Measurements from ENCODE around the gene SEMA5A. TPM values are rescaled to one million over a fixed set of nuclear protein-coding genes. Genes with fewer than 3 reads are reported as not detected.

The SEMA5A gene
- total and polyA plus RNA-seq, 2 of the 8 experiments (the other 6 are each of a cell fraction or from before 2014, with no cell fraction given) = 5.3 to 8.9 TPM

GRCh38 chr5:9444346-9444745, 101.5 kb downstream of the SEMA5A start:
- Histone ChIP-seq H2BK12ac (ENCODE audit: low read depth, low read length) (no peak overlapping the region), H3K9me3 (ENCODE audit: insufficient read depth in 2 of 2, low read depth in 1 of 2, low read length in 1 of 2) (peaks cover 4 to 8% of the 10 kb centered on the region in 2 experiments; a peak in 2 of 4 replicates), H2AK5ac (ENCODE audit: low read depth, low read length) (no peak overlapping the region), H3K4ac (replicated peaks; ENCODE audit: insufficient read length, low read depth, low read length) (no peak overlapping the region), H3K14ac (ENCODE audit: insufficient read length) (no peak overlapping the region), H4K91ac (replicated peaks; ENCODE audit: insufficient read length, low read length) (no peak overlapping the region), H4K5ac (ENCODE audit: insufficient read length, low read depth, low read length) (no peak overlapping the region), H3K56ac (replicated peaks; ENCODE audit: insufficient read length, low read depth, low read length) (no peak overlapping the region), H3K4me1 (replicated peaks in 1 of 4; ENCODE audit: control insufficient read depth in 3 of 4, insufficient read depth in 4 of 4, low read length in 3 of 4) (no peaks in the 10 kb centered on the region), H3K4me2 (ENCODE audit: insufficient read depth in 1 of 2, low read depth in 2 of 2, low read length in 2 of 2) (no peak overlapping the region), H2BK5ac (ENCODE audit: low read depth, low read length) (no peak overlapping the region), H2AFZ (ENCODE audit: low read length) (no peak overlapping the region), H3K23me2 (ENCODE audit: low read depth, low read length) (no peaks in the 10 kb centered on the region), H3K23ac (ENCODE audit: insufficient read length) (no peak overlapping the region), H3K27me3 (replicated peaks in 1 of 4; ENCODE audit: control insufficient read depth in 3 of 4, extremely low read depth in 1 of 4, insufficient read depth in 3 of 4, low read length in 3 of 4) (no peaks in the 10 kb centered on the region), H2BK20ac (ENCODE audit: low read length) (no peak overlapping the region), H4K8ac (ENCODE audit: extremely low read depth, insufficient read depth, low read length) (no peak overlapping the region), H3K27ac (ENCODE audit: low read depth, low read length) (no peak overlapping the region), H2BK15ac (ENCODE audit: low read length) (no peak overlapping the region), H3K36me3 (ENCODE audit: control insufficient read depth in 2 of 4, insufficient read depth in 4 of 4, low read length in 3 of 4) (no peaks in the 10 kb centered on the region), H3K4me3 (ENCODE audit: extremely low read depth in 1 of 4, insufficient read depth in 2 of 4, low read depth in 3 of 4, low read length in 4 of 4) (no peak overlapping the region), H3K18ac (ENCODE audit: extremely low read depth, low read length) (no peak overlapping the region), H3K79me1 (ENCODE audit: low read depth, low read length) (no peaks in the 10 kb centered on the region), H2BK120ac (replicated peaks; ENCODE audit: low read depth, low read length) (no peak overlapping the region), H4K20me1 (replicated peaks in 1 of 2; ENCODE audit: control insufficient read depth in 1 of 2, insufficient read depth in 2 of 2, low read length in 2 of 2) (no peaks in the 10 kb centered on the region), H3K79me2 (ENCODE audit: control insufficient read depth in 1 of 2, insufficient read depth in 2 of 2, low read length in 2 of 2) (no peaks in the 10 kb centered on the region), H3K9ac (replicated peaks in 1 of 4; ENCODE audit: extremely low read depth in 1 of 4, low read depth in 3 of 4, low read length in 3 of 4) (no peak overlapping the region)
- TF ChIP-seq GTF2F1 (IDR thresholded peaks at IDR 0.05; ENCODE audit: borderline replicate concordance, low read depth, low read length) (no peak), KDM1A (IDR thresholded peaks at IDR 0.05; ENCODE audit: borderline replicate concordance, low read length) (no peak), ATF3 (IDR thresholded peaks at IDR 0.05; ENCODE audit: insufficient read depth, low read depth, low read length) (no peak), ATF2 (IDR thresholded peaks at IDR 0.05; ENCODE audit: low read length) (no peak), CTBP2 (IDR thresholded peaks at IDR 0.05; ENCODE audit: borderline replicate concordance, insufficient read depth, insufficient read length, low read length) (no peak), POU5F1 (IDR thresholded peaks at IDR 0.05; ENCODE audit: low read depth, low read length) (no peak), HDAC2 (IDR thresholded peaks at IDR 0.05; ENCODE audit: borderline replicate concordance in 1 of 2, low read depth in 2 of 2, low read length in 2 of 2) (no peak), TCF12 (IDR thresholded peaks at IDR 0.05; ENCODE audit: low read depth, low read length) (no peak), POLR2AphosphoS5 (IDR thresholded peaks at IDR 0.05; ENCODE audit: low read depth, low read length) (no peak), NANOG (IDR thresholded peaks at IDR 0.05; ENCODE audit: insufficient read depth, low read depth, low read length, poor library complexity, severe bottlenecking) (no peak), HDAC6 (IDR thresholded peaks at IDR 0.05; ENCODE audit: low read depth, low read length) (no peak), GABPA (IDR thresholded peaks at IDR 0.05; ENCODE audit: borderline replicate concordance, insufficient read depth, low read length) (no peak)
- 91% methylated on average over 3 of the region's 3 CpGs; no CpG with 5 or more reads in 1 of the 2 experiments for WGBS, 2 experiments (ENCODE audit: extremely low coverage in 1 of 2, insufficient coverage in 1 of 2, insufficient read length in 1 of 2, insufficient replicate concordance in 2 of 2, low coverage in 1 of 2, low lambda C conversion rate in 2 of 2, missing lambda C conversion rate in 1 of 2)
- no peak for DNase-seq (ENCODE audit: low read depth in 1 of 2, low spot score in 2 of 2)
- no peak for FAIRE-seq
- POLR2A ChIA-PET (ENCODE audit: partially characterized antibody) = no interaction called here
- CTCF ChIA-PET (ENCODE audit: partially characterized antibody) = no interaction called here

All from H1 (cell line).